PC-9 (cell line): ENCODE results near the gene GCNA.
"Not testable (repeated sequence)": the region's sequence is repeated elsewhere in the genome, so short reads cannot be mapped to it uniquely, and the experiment has no call there.

Experiments used
- EZH2 ChIP-seq: fragments of 200-600 bp; sonication (generic); IDR thresholded peaks from 2 replicates; pipeline ENCODE4 v1.8.0; 2017; ENCODE audit warnings: antibody characterized with exemption, low read depth
- TF ChIP-seq, protein P1 (sequence below): fragments of 200-600 bp; sonication (generic); conservative IDR thresholded peaks from 2 replicates; pipeline ENCODE4 v1.6.1; 2017; ENCODE audit warnings: mixed run types, antibody characterized with exemption, mild to moderate bottlenecking, moderate library complexity

DNA sequence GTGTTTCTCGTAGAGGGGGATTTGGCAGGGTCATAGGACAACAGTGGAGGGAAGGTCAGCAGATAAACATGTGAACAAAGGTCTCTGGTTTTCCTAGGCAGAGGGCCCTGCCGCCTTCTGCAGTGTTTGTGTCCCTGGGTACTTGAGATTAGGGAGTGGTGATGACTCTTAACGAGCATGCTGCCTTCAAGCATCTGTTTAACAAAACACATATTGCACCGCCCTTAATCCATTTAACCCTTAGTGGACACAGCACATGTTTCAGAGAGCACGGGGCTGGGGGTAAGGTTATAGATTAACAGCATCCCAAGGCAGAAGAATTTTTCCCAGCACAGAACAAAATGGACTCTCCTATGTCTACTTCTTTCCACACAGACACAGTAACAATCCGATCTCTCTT is 66.2 kb downstream of the GCNA start:
- TF ChIP-seq, protein P1, sequence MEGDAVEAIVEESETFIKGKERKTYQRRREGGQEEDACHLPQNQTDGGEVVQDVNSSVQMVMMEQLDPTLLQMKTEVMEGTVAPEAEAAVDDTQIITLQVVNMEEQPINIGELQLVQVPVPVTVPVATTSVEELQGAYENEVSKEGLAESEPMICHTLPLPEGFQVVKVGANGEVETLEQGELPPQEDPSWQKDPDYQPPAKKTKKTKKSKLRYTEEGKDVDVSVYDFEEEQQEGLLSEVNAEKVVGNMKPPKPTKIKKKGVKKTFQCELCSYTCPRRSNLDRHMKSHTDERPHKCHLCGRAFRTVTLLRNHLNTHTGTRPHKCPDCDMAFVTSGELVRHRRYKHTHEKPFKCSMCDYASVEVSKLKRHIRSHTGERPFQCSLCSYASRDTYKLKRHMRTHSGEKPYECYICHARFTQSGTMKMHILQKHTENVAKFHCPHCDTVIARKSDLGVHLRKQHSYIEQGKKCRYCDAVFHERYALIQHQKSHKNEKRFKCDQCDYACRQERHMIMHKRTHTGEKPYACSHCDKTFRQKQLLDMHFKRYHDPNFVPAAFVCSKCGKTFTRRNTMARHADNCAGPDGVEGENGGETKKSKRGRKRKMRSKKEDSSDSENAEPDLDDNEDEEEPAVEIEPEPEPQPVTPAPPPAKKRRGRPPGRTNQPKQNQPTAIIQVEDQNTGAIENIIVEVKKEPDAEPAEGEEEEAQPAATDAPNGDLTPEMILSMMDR, result not testable (repeated sequence)
- not testable (repeated sequence) for TF ChIP-seq EZH2
